ENCODE measurements around the gene GAL3ST1. TPM values are rescaled to one million over a fixed set of nuclear protein-coding genes. Genes with fewer than 3 reads are reported as not detected.
"Not testable (repeated sequence)": the region's sequence is repeated elsewhere in the genome, so short reads cannot be mapped to it uniquely, and the experiment has no call there.

Gene GAL3ST1
- total RNA-seq, 3 donors from 2014 or later (not counting 1 experiment from before 2014, with no cell fraction given): not detected

GRCh38 chr22:30552719-30553118 is 21.7 kb downstream of the GAL3ST1 start:
- DNase-seq (no peak), ATAC-seq (no peak)
- TF ChIP-seq CTCF (IDR thresholded peaks at IDR 0.05): no peak
- intact Hi-C loops (cut with micrococcal nuclease): no loop called here
- Mint-ChIP-seq H3K27ac (no peak overlapping the region), H3K4me1 (no peaks in the 10 kb centered on the region), H3K9me3 (no peaks in the 10 kb centered on the region), H3K27me3 (ENCODE audit: low read depth in 2 of 2) (no peaks in the 10 kb centered on the region), H3K4me3 (no peak overlapping the region), H3K36me3 (no peaks in the 10 kb centered on the region)
- Histone ChIP-seq H3K27me3 (ENCODE audit: control insufficient read depth, insufficient read depth, low read length) (no peaks in the 10 kb centered on the region), H3K4me3 (ENCODE audit: low read length) (no peak overlapping the region), H3K27ac (ENCODE audit: low read length) (no peak overlapping the region), H3K4me1 (ENCODE audit: control insufficient read depth, insufficient read depth, low read length) (no peaks in the 10 kb centered on the region), H3K9me3 (ENCODE audit: control insufficient read depth, insufficient read depth, low read length) (no peaks in the 10 kb centered on the region), H3K36me3 (ENCODE audit: control insufficient read depth, insufficient read depth, low read length) (no peaks in the 10 kb centered on the region)
- WGBS (ENCODE audit: insufficient coverage): no CpG with 5 or more reads among the region's 1 CpG

DNA sequence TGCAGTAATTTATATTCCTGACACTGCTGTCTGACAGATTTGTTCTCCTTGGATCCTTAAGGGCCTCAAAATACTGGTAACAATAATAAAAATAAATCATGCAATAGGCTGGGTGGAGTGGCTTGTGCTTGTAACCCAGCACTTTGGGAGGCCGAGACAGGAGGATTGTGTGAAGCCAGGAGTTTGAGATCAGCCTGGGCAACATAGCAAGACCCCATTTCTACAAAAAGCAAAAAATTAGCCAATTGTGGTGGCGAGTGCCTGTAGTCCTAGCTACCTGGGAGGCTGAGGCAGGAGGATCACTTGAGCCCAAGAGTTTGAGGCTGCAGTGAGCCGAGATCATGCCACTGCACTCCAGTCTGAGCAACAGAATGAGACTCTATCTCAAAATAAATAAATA is 22.7 kb downstream of the GAL3ST1 start:
- H3K36me3 Mint-ChIP-seq; H3K4me3 ChIP-seq (ENCODE audit: low read length); H3K9me3 Mint-ChIP-seq; H3K27me3 Mint-ChIP-seq (ENCODE audit: low read depth in 2 of 2); H3K36me3 ChIP-seq (ENCODE audit: control insufficient read depth, insufficient read depth, low read length); intact Hi-C loops (cut with micrococcal nuclease); H3K27ac ChIP-seq (ENCODE audit: low read length); H3K4me1 Mint-ChIP-seq; ATAC-seq; H3K4me1 ChIP-seq (ENCODE audit: control insufficient read depth, insufficient read depth, low read length); H3K27me3 ChIP-seq (ENCODE audit: control insufficient read depth, insufficient read depth, low read length); DNase-seq; H3K4me3 Mint-ChIP-seq; H3K27ac Mint-ChIP-seq; H3K9me3 ChIP-seq (ENCODE audit: control insufficient read depth, insufficient read depth, low read length): not testable (repeated sequence)
- 92% methylated on average over 3 of the region's 3 CpGs for WGBS (ENCODE audit: insufficient coverage)

GRCh38 chr22:30547188-30547587 is 27.3 kb downstream of the GAL3ST1 start:
- H3K4me3 ChIP-seq (ENCODE audit: low read length): no peak overlapping the region
- DNase-seq: no peak
- H3K27ac ChIP-seq (ENCODE audit: low read length): no peak overlapping the region
- peaks cover 7% of the 10 kb centered on the region for H3K4me1 ChIP-seq (ENCODE audit: control insufficient read depth, insufficient read depth, low read length)
- Mint-ChIP-seq H3K4me3 (no peak overlapping the region), H3K27ac (no peak overlapping the region), H3K4me1 (no peaks in the 10 kb centered on the region), H3K36me3 (no peaks in the 10 kb centered on the region), H3K27me3 (ENCODE audit: low read depth in 2 of 2) (peaks cover 11 to 21% of the 10 kb centered on the region in 2 donors), H3K9me3 (no peaks in the 10 kb centered on the region)
- H3K36me3 ChIP-seq (ENCODE audit: control insufficient read depth, insufficient read depth, low read length): no peaks in the 10 kb centered on the region
- H3K9me3 ChIP-seq (ENCODE audit: control insufficient read depth, insufficient read depth, low read length): no peaks in the 10 kb centered on the region
- intact Hi-C loops (cut with micrococcal nuclease): no loop called here
- TF ChIP-seq CTCF (IDR thresholded peaks at IDR 0.05): no peak
- peaks cover 10% of the 10 kb centered on the region for H3K27me3 ChIP-seq (ENCODE audit: control insufficient read depth, insufficient read depth, low read length)
- ATAC-seq: no peak
- WGBS (ENCODE audit: insufficient coverage): 90% methylated on average over 4 of the region's 4 CpGs

GRCh38 chr22:30546616-30547015 is 27.8 kb downstream of the GAL3ST1 start, which contains the start of gene SEC14L6:
Gene SEC14L6, minus strand, starts transcription at chr22:30546741. Its CDS starts 59 bp downstream, at chr22:30546682.
- Histone ChIP-seq H3K9me3 (ENCODE audit: control insufficient read depth, insufficient read depth, low read length) (no peaks in the 10 kb centered on the region), H3K27ac (ENCODE audit: low read length) (no peak within 1 kb of the TSS), H3K4me3 (ENCODE audit: low read length) (no peak within 1 kb of the TSS), H3K4me1 (ENCODE audit: control insufficient read depth, insufficient read depth, low read length) (peaks cover 11% of the 10 kb centered on the region), H3K36me3 (ENCODE audit: control insufficient read depth, insufficient read depth, low read length) (no peaks in the 10 kb centered on the region), H3K27me3 (ENCODE audit: control insufficient read depth, insufficient read depth, low read length) (peaks cover 11% of the 10 kb centered on the region)
- Mint-ChIP-seq H3K36me3 (no peaks in the 10 kb centered on the region), H3K4me3 (no peak within 1 kb of the TSS), H3K9me3 (no peaks in the 10 kb centered on the region), H3K27me3 (ENCODE audit: low read depth in 2 of 2) (peaks cover 11 to 23% of the 10 kb centered on the region in 2 donors), H3K27ac (no peak within 1 kb of the TSS), H3K4me1 (no peaks in the 10 kb centered on the region)
- TF ChIP-seq CTCF (IDR thresholded peaks at IDR 0.05): no peak
- intact Hi-C loops (cut with micrococcal nuclease): no loop called here
- WGBS (ENCODE audit: insufficient coverage): 93% methylated on average over 7 of the region's 7 CpGs
- ATAC-seq: no peak
- DNase-seq: no peak

Measured in natural killer cell (primary cell).